SK-N-SH (cell line): ENCODE measurements around the gene REG1A. TPM values are rescaled to one million over a fixed set of nuclear protein-coding genes. Genes with fewer than 3 reads are reported as not detected.

ENCODE experiments used
- CTCF ChIA-PET: fragments of 300-600, 350-600 bp; formaldehyde crosslinking; extraction: SDS; loops from one replicate; lab custom pipeline; 2021; lab: Yijun Ruan, JAX
- POLR2A ChIA-PET: fragments of 350-600 bp; sonication (Branson Sonifier 250); formaldehyde crosslinking; extraction: SDS; loops from one replicate; lab custom pipeline; 2020; ENCODE audit warnings: antibody characterized with exemption, inconsistent platforms; lab: Yijun Ruan, JAX
- DNase-seq: peaks from one replicate; pipeline ENCODE4 v3.0.0; 2012
- H2AFZ ChIP-seq: fragments of 200-600 bp; sonication (generic); 2 replicates; pipeline ENCODE4 v1.8.1; 2016; ENCODE audit warnings: antibody characterized with exemption, mild to moderate bottlenecking, low read depth
- H3F3A ChIP-seq: fragments of 200-600 bp; sonication (generic); replicated peaks from 2 replicates; pipeline ENCODE3; 2016; ENCODE audit warnings: antibody characterized with exemption, mild to moderate bottlenecking; ENCODE audit not compliant: insufficient read depth
- H3K27ac ChIP-seq, 2 experiments: fragments of 200-500 bp in 1 of 2; fragments of 200-600 bp in 1 of 2; sonication (Bioruptor generic) in 1 of 2; sonication (generic), shearing (Covaris generic) in 1 of 2; 2 replicates each; pipeline versions ENCODE4 v1.5.1 to v1.6.1; 2014 to 2016; ENCODE audit warnings: low read depth in 2 of 2, inconsistent platforms in 1 of 2, low read length in 1 of 2, mild to moderate bottlenecking in 1 of 2, mixed read lengths in 1 of 2
- H3K27me3 ChIP-seq: fragments of 200-600 bp; sonication (generic), shearing (Covaris generic); 2 replicates; pipeline ENCODE4 v1.6.1; 2016; ENCODE audit warnings: mixed run types; ENCODE audit not compliant: insufficient read depth
- H3K36me3 ChIP-seq, 2 experiments: fragments of 200-500 bp in 1 of 2; fragments of 200-600 bp in 1 of 2; sonication (Bioruptor generic) in 1 of 2; sonication (generic) in 1 of 2; replicated peaks in 1 of 2; 2 replicates each; pipeline versions ENCODE3 to v1.5.1; 2014 to 2016; ENCODE audit warnings: low read length in 1 of 2, mild to moderate bottlenecking in 1 of 2; ENCODE audit not compliant: insufficient read depth in 2 of 2, control insufficient read depth in 1 of 2
- H3K4me1 ChIP-seq, 2 experiments: fragments of 200-500 bp in 1 of 2; fragments of 200-600 bp in 1 of 2; sonication (Bioruptor generic) in 1 of 2; sonication (generic), shearing (Covaris generic) in 1 of 2; 2 replicates each; pipeline versions ENCODE4 v1.5.1 to v1.6.1; 2014 to 2016; ENCODE audit warnings: low read depth in 1 of 2, low read length in 1 of 2, mixed run types in 1 of 2; ENCODE audit not compliant: insufficient read depth in 2 of 2, control insufficient read depth in 1 of 2
- H3K4me2 ChIP-seq: fragments of 200-600 bp; sonication (generic), shearing (Covaris generic); 2 replicates; pipeline ENCODE4 v1.6.1; 2017; ENCODE audit warnings: mixed run types
- H3K4me3 ChIP-seq, 2 experiments: fragments of 200-500 bp in 1 of 2; fragments of 200-600 bp in 1 of 2; sonication (Bioruptor generic) in 1 of 2; sonication (generic), shearing (Covaris generic) in 1 of 2; 2 replicates each; pipeline versions ENCODE4 v1.5.1 to v1.8.1; 2014 to 2016; ENCODE audit warnings: low read depth in 2 of 2, inconsistent platforms in 1 of 2, low read length in 1 of 2, mild to moderate bottlenecking in 1 of 2, mixed read lengths in 1 of 2, moderate library complexity in 1 of 2
- H3K79me2 ChIP-seq: fragments of 200-600 bp; sonication (generic); 2 replicates; pipeline ENCODE4 v1.8.1; 2017; ENCODE audit warnings: mild to moderate bottlenecking; ENCODE audit not compliant: insufficient read depth
- H3K9ac ChIP-seq: fragments of 200-600 bp; sonication (generic); 2 replicates; pipeline ENCODE4 v1.6.1; 2017; ENCODE audit warnings: mixed run types
- H3K9me2 ChIP-seq: fragments of 200-600 bp; sonication (generic); 2 replicates; pipeline ENCODE4 v1.6.1; 2017; ENCODE audit warnings: mixed run types
- H3K9me3 ChIP-seq: fragments of 200-600 bp; sonication (generic); 2 replicates; pipeline ENCODE4 v1.6.1; 2017; ENCODE audit warnings: mixed run types, mild to moderate bottlenecking, moderate library complexity
- H4K20me1 ChIP-seq: fragments of 200-600 bp; sonication (generic); 2 replicates; pipeline ENCODE4 v1.6.1; 2017; ENCODE audit warnings: mild to moderate bottlenecking, mixed run types; ENCODE audit not compliant: insufficient read depth
- CHD2 ChIP-seq: fragments of 150-350 bp; IDR thresholded peaks from 2 replicates; pipeline ENCODE4 v1.6.1; 2018; ENCODE audit warnings: low read length; ENCODE audit not compliant: partially characterized antibody
- FOXJ3 ChIP-seq: sonication (generic); formaldehyde crosslinking; IDR thresholded peaks from 2 replicates; pipeline ENCODE4 v1.5.1; 2020; ENCODE audit warnings: mild to moderate bottlenecking, missing genetic modification reagents
- GABPA ChIP-seq: IDR thresholded peaks from 2 replicates; pipeline ENCODE4 v1.4.0; 2012; ENCODE audit warnings: low read depth, mild to moderate bottlenecking
- MEF2A ChIP-seq: IDR thresholded peaks from 2 replicates; pipeline ENCODE4 v1.4.0; 2012; ENCODE audit warnings: low read depth, borderline replicate concordance
- MXI1 ChIP-seq: IDR thresholded peaks from 2 replicates; pipeline ENCODE4 v1.6.1; 2012; ENCODE audit warnings: mild to moderate bottlenecking, low read depth, low read length, improper control_type of control experiment
- NFIC ChIP-seq: IDR thresholded peaks from 2 replicates; pipeline ENCODE4 v1.4.0; 2012; ENCODE audit warnings: borderline replicate concordance
- POLR2AphosphoS5 ChIP-seq: IDR thresholded peaks from 2 replicates; pipeline ENCODE4 v1.6.1; 2012; ENCODE audit warnings: low read depth, low read length
- SIN3A ChIP-seq: IDR thresholded peaks from 2 replicates; pipeline ENCODE4 v1.6.1; 2012; ENCODE audit warnings: low read depth, mild to moderate bottlenecking, low read length, moderate library complexity, borderline replicate concordance
- TAF1 ChIP-seq: IDR thresholded peaks from 2 replicates; pipeline ENCODE4 v1.6.1; 2012; ENCODE audit warnings: low read depth, mild to moderate bottlenecking, low read length, moderate library complexity, borderline replicate concordance
- TCF12 ChIP-seq: IDR thresholded peaks from 2 replicates; pipeline ENCODE4 v1.4.0; 2012
- YY1 ChIP-seq: IDR thresholded peaks from 2 replicates; pipeline ENCODE4 v1.4.0; 2012; ENCODE audit warnings: low read depth, mild to moderate bottlenecking
- WGBS: methylation state at CpG from one replicate; pipeline ENCODE4 v1.1.6; 2017; ENCODE audit warnings: low lambda C conversion rate; 5-methylcytosine and 5-hydroxymethylcytosine counted together
- polyA plus RNA-seq, 3 experiments: library from polyadenylated mRNA; depleted of rRNA; stranded (reverse); fragments of >200 nt; gene quantifications; 2 replicates each; pipeline ENCODE4 v1.2.3, GENCODE V29; 2012
- TF ChIP-seq, protein P1 (sequence below): fragments of 150-350 bp; IDR thresholded peaks from 2 replicates; pipeline ENCODE4 v1.6.1; 2017; ENCODE audit warnings: antibody characterized with exemption, low read length, low read depth, borderline replicate concordance
- TF ChIP-seq, protein P2 (sequence below): IDR thresholded peaks from 2 replicates; pipeline ENCODE4 v1.6.1; 2012; ENCODE audit warnings: mild to moderate bottlenecking, low read depth, low read length, moderate library complexity
- TF ChIP-seq, protein P3 (sequence below): fragments of 150-350 bp; IDR thresholded peaks from 2 replicates; pipeline ENCODE4 v1.6.1; 2016; ENCODE audit warnings: mild to moderate bottlenecking, low read depth, low read length
- TF ChIP-seq, protein P4 (sequence below): IDR thresholded peaks from 2 replicates; pipeline ENCODE4 v1.4.0; 2012; ENCODE audit warnings: low read depth, borderline replicate concordance
- TF ChIP-seq, protein P5 (sequence below): fragments of 200-600 bp; sonication (generic); IDR thresholded peaks from 2 replicates; pipeline ENCODE4 v1.6.1; 2017; ENCODE audit warnings: antibody characterized with exemption, mild to moderate bottlenecking, moderate library complexity

The REG1A gene
- polyA plus RNA-seq, 1 of the 3 experiments (the other 2 are of a cell fraction), result not detected

DNA sequence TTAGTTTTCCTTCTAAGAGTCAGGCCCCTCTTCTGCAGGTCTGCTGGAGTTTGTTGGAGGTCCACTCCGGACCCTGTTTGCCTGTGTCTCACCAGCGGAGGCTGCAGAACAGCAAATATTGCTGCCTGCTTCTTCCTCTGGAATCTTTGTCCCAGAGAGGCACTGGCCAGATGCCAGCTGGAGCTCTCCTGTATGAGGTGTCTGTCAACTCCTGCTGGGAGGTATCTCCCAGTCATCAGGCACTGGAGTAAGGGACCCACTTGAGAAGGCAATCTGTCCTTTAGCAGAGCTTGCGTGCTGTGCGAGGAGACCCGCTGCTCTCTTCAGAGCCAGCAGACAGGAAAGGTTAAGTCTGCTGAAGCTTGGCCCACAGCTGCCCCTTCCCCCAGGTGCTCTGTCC is 37.3 kb upstream of the REG1A start:
- Histone ChIP-seq H4K20me1 (no peaks in the 10 kb centered on the region), H2AFZ (no peak overlapping the region), H3K9me2 (no peaks in the 10 kb centered on the region), H3K27me3 (no peaks in the 10 kb centered on the region), H3K4me1 (peaks cover 0 to 3% of the 10 kb centered on the region in 2 experiments; a peak in 2 of 4 replicates), H3K27ac (no peak overlapping the region), H3K9ac (no peak overlapping the region), H3K4me2 (no peak overlapping the region), H3K79me2 (no peaks in the 10 kb centered on the region), H3K9me3 (no peaks in the 10 kb centered on the region), H3K4me3 (no peak overlapping the region), H3F3A (no peaks in the 10 kb centered on the region), H3K36me3 (no peaks in the 10 kb centered on the region)
- 29% methylated on average over 2 of the region's 5 CpGs for WGBS
- no peak for TF ChIP-seq YY1
- DNase-seq, result no peak
- POLR2A ChIA-PET, result no interaction called here
- CTCF ChIA-PET, result no interaction called here

DNA sequence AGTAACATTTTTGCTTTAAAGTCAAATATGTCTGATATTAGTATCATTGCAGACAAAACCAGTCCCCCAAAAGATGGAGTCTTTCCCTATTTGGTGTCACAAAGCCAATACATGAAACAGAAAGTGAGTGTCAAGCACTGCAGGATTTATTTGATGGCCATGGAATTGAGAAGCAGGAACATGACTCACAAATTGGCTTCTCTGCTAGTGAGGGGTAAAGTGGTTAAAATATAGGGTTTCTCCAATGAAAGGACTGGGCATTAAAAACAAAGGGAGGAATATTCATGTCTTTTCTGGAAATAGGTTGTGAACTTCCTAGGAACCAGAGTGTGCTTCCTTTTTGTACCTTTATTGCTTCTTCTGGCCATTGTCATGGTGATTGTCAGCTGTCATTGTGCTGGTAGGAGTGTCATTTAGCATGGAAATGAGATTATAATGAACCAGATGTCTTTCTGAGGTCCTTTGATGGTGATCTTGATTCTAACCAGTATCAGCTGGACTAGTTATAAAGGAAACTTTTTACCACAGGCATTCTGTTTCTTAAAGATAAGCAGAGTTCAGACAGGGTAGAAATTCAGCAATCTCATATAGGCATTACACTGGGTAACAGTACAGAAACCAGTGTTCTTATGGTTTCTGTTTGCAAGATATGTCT is 36.6 kb upstream of the REG1A start:
- TF ChIP-seq MEF2A (no peak), FOXJ3 (no peak), TCF12 (no peak), POLR2AphosphoS5 (no peak), GABPA (no peak), MXI1 (no peak), YY1 (no peak), CHD2 (no peak), TAF1 (no peak), SIN3A (no peak), NFIC (no peak)
- TF ChIP-seq, protein P1, sequence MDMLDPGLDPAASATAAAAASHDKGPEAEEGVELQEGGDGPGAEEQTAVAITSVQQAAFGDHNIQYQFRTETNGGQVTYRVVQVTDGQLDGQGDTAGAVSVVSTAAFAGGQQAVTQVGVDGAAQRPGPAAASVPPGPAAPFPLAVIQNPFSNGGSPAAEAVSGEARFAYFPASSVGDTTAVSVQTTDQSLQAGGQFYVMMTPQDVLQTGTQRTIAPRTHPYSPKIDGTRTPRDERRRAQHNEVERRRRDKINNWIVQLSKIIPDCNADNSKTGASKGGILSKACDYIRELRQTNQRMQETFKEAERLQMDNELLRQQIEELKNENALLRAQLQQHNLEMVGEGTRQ, result no peak
- TF ChIP-seq, protein P2, sequence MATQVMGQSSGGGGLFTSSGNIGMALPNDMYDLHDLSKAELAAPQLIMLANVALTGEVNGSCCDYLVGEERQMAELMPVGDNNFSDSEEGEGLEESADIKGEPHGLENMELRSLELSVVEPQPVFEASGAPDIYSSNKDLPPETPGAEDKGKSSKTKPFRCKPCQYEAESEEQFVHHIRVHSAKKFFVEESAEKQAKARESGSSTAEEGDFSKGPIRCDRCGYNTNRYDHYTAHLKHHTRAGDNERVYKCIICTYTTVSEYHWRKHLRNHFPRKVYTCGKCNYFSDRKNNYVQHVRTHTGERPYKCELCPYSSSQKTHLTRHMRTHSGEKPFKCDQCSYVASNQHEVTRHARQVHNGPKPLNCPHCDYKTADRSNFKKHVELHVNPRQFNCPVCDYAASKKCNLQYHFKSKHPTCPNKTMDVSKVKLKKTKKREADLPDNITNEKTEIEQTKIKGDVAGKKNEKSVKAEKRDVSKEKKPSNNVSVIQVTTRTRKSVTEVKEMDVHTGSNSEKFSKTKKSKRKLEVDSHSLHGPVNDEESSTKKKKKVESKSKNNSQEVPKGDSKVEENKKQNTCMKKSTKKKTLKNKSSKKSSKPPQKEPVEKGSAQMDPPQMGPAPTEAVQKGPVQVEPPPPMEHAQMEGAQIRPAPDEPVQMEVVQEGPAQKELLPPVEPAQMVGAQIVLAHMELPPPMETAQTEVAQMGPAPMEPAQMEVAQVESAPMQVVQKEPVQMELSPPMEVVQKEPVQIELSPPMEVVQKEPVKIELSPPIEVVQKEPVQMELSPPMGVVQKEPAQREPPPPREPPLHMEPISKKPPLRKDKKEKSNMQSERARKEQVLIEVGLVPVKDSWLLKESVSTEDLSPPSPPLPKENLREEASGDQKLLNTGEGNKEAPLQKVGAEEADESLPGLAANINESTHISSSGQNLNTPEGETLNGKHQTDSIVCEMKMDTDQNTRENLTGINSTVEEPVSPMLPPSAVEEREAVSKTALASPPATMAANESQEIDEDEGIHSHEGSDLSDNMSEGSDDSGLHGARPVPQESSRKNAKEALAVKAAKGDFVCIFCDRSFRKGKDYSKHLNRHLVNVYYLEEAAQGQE, result no peak
- TF ChIP-seq, protein P3, sequence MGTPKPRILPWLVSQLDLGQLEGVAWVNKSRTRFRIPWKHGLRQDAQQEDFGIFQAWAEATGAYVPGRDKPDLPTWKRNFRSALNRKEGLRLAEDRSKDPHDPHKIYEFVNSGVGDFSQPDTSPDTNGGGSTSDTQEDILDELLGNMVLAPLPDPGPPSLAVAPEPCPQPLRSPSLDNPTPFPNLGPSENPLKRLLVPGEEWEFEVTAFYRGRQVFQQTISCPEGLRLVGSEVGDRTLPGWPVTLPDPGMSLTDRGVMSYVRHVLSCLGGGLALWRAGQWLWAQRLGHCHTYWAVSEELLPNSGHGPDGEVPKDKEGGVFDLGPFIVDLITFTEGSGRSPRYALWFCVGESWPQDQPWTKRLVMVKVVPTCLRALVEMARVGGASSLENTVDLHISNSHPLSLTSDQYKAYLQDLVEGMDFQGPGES, result no peak
- TF ChIP-seq, protein P4, sequence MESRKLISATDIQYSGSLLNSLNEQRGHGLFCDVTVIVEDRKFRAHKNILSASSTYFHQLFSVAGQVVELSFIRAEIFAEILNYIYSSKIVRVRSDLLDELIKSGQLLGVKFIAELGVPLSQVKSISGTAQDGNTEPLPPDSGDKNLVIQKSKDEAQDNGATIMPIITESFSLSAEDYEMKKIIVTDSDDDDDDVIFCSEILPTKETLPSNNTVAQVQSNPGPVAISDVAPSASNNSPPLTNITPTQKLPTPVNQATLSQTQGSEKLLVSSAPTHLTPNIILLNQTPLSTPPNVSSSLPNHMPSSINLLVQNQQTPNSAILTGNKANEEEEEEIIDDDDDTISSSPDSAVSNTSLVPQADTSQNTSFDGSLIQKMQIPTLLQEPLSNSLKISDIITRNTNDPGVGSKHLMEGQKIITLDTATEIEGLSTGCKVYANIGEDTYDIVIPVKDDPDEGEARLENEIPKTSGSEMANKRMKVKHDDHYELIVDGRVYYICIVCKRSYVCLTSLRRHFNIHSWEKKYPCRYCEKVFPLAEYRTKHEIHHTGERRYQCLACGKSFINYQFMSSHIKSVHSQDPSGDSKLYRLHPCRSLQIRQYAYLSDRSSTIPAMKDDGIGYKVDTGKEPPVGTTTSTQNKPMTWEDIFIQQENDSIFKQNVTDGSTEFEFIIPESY, result no peak
- TF ChIP-seq, protein P5, sequence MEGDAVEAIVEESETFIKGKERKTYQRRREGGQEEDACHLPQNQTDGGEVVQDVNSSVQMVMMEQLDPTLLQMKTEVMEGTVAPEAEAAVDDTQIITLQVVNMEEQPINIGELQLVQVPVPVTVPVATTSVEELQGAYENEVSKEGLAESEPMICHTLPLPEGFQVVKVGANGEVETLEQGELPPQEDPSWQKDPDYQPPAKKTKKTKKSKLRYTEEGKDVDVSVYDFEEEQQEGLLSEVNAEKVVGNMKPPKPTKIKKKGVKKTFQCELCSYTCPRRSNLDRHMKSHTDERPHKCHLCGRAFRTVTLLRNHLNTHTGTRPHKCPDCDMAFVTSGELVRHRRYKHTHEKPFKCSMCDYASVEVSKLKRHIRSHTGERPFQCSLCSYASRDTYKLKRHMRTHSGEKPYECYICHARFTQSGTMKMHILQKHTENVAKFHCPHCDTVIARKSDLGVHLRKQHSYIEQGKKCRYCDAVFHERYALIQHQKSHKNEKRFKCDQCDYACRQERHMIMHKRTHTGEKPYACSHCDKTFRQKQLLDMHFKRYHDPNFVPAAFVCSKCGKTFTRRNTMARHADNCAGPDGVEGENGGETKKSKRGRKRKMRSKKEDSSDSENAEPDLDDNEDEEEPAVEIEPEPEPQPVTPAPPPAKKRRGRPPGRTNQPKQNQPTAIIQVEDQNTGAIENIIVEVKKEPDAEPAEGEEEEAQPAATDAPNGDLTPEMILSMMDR, result no peak
- CTCF ChIA-PET, result no interaction called here
- POLR2A ChIA-PET, result no interaction called here
- Histone ChIP-seq H3K9me3 (no peaks in the 10 kb centered on the region), H4K20me1 (no peaks in the 10 kb centered on the region), H3F3A (no peaks in the 10 kb centered on the region), H3K9me2 (no peaks in the 10 kb centered on the region), H3K4me1 (peaks cover 0 to 3% of the 10 kb centered on the region in 2 experiments; a peak in 2 of 4 replicates), H3K27ac (no peak overlapping the region), H3K79me2 (no peaks in the 10 kb centered on the region), H3K9ac (no peak overlapping the region), H3K27me3 (no peaks in the 10 kb centered on the region), H3K36me3 (no peaks in the 10 kb centered on the region), H3K4me3 (no peak overlapping the region), H3K4me2 (no peak overlapping the region), H2AFZ (no peak overlapping the region)
- peak; percentile 7 for DNase-seq
